Sigmoid colon (tissue), 7 donors: ENCODE measurements around the gene TMEM263. TPM values are rescaled to one million over a fixed set of nuclear protein-coding genes. Genes with fewer than 3 reads are reported as not detected.

Experiments used
- DNase-seq: peaks from one replicate; pipeline ENCODE4 v3.0.0-alpha.2; 2019
- H3K27ac ChIP-seq, 4 donors: fragments of 200-600 bp; sonication (generic); one replicate each; pipeline ENCODE4 v1.5.1; 2016 to 2019; ENCODE audit warnings: mild to moderate bottlenecking in 1 of 4
- H3K27me3 ChIP-seq, 3 donors: fragments of 200-600 bp; sonication (generic); one replicate each; pipeline ENCODE4 v1.5.1; 2019; ENCODE audit warnings: mild to moderate bottlenecking in 1 of 3
- H3K36me3 ChIP-seq, 4 donors: fragments of 200-600 bp; sonication (generic); one replicate each; pipeline ENCODE4 v1.5.1; 2016 to 2019
- H3K4me1 ChIP-seq, 4 donors: fragments of 200-600 bp; sonication (generic); one replicate each; pipeline ENCODE4 v1.5.1; 2017 to 2019
- H3K4me3 ChIP-seq, 4 donors: fragments of 200-600 bp; sonication (generic); one replicate each; pipeline ENCODE4 v1.5.1; 2017 to 2019; ENCODE audit warnings: mild to moderate bottlenecking in 2 of 4, moderate library complexity in 1 of 4
- H3K9me3 ChIP-seq, 4 donors: fragments of 200-600 bp in 3 of 4; sonication (generic) in 3 of 4; one replicate each; pipeline versions ENCODE4 v1.5.1 to v1.6.1; 2013 to 2019
- EP300 ChIP-seq, 4 donors: sonication (generic); formaldehyde crosslinking; IDR thresholded peaks; one replicate each; pipeline ENCODE4 v1.6.1; 2017; ENCODE audit warnings: antibody characterized with exemption in 4 of 4
- POLR2A ChIP-seq, 2 donors: fragments of 450-650 bp; IDR thresholded peaks; one replicate each; pipeline ENCODE4 v1.6.1; 2016; ENCODE audit warnings: antibody characterized with exemption in 2 of 2, mild to moderate bottlenecking in 2 of 2, moderate library complexity in 2 of 2
- POLR2AphosphoS5 ChIP-seq, 4 donors: sonication (generic); formaldehyde crosslinking; IDR thresholded peaks; one replicate each; pipeline ENCODE4 v1.6.1; 2017; ENCODE audit warnings: antibody characterized with exemption in 4 of 4
- WGBS, 2 donors: extraction: QIAGEN DNeasy Blood & Tissue Kit; methylation state at CpG; one replicate each; pipeline ENCODE4 v1.1.7; 2013; 5-methylcytosine and 5-hydroxymethylcytosine counted together
- intact Hi-C: fragments of 100-400 bp; cut with DNase I; formaldehyde crosslinking; loops from one replicate; pipeline ENCODE4 v1.15.1; 2023
- polyA plus RNA-seq, 3 donors: library from polyadenylated mRNA; stranded (reverse); fragments of 200-250 nt; gene quantifications; one replicate each; pipeline ENCODE4 v1.2.3, GENCODE V29; 2013
- total RNA-seq, 4 donors: library from RNA; depleted of rRNA; stranded (reverse); fragments of >200 nt; gene quantifications; one replicate each; pipeline ENCODE4 v1.1.0, GENCODE V29; 2016
- TF ChIP-seq, protein P1 (sequence below), 4 experiments: fragments of 450-650 bp in 3 of 4; fragments of 200-600 bp in 1 of 4; IDR thresholded peaks; one replicate each; pipeline ENCODE4 v1.5.1; 2016 to 2019; ENCODE audit warnings: antibody characterized with exemption in 4 of 4, mild to moderate bottlenecking in 3 of 4, moderate library complexity in 2 of 4
- donor health status: healthy with polysubstance abuse.
- donor health status: Bipolar disorder and iron deficiency.
- donor health status: healthy.

TMEM263 gene
- total and polyA plus RNA-seq, 7 donors = 12.6 to 51.7 (median 39.5) TPM

DNA sequence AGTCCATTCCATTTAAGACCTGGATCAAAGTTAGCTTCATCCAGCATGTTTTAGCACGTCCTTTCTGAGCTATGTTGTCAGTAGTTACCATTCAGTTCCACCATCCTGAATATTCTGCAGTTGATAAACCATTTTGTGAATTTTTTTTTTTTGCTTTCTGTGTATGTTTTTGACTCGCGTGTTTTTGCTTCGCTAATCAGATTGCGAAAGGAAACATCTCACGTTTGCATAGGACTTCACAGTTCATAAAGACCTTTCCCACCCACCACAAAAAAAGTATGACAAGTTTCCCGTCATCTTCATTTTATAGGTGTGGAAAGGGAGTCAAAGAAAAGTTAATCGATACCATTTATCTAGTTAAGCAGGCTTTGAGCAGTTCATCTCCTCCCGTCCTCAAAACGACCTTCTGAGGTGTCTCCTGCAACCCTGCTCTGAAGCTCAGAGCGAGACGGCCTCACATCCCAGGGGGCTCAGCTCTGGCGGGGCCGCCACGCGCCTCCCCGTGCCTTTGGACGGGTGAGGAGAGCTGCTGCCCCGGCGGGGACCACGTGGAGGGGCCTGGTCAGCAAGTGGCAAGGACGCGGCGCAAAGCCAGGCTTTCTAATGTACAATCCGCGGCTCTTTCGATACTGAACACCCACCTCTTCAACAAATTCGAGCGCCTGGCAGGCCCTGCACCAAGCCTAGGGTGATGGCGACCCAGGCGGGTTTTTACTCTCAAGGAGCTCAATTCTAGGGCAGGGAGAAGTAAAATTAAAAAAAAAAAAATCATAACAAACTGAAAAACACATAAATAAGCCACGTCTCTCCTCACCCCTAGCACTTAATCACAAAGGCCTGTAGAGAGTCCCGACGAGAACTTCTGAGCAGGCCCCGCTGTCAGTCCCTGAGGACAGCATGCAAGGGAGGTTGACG lies 988 bp upstream of the TMEM263 start:
- Histone ChIP-seq H3K4me1 (peaks cover 0 to 43% (median 36%) of the 10 kb centered on the region in 4 donors), H3K27me3 (no peaks in the 10 kb centered on the region), H3K9me3 (no peaks in the 10 kb centered on the region), H3K4me3 (peak overlapping the region; percentile 72 to 97 (median 95)), H3K36me3 (no peaks in the 10 kb centered on the region), H3K27ac (peak overlapping the region; percentile 99 to 100 (median 100))
- TF ChIP-seq, protein P1, sequence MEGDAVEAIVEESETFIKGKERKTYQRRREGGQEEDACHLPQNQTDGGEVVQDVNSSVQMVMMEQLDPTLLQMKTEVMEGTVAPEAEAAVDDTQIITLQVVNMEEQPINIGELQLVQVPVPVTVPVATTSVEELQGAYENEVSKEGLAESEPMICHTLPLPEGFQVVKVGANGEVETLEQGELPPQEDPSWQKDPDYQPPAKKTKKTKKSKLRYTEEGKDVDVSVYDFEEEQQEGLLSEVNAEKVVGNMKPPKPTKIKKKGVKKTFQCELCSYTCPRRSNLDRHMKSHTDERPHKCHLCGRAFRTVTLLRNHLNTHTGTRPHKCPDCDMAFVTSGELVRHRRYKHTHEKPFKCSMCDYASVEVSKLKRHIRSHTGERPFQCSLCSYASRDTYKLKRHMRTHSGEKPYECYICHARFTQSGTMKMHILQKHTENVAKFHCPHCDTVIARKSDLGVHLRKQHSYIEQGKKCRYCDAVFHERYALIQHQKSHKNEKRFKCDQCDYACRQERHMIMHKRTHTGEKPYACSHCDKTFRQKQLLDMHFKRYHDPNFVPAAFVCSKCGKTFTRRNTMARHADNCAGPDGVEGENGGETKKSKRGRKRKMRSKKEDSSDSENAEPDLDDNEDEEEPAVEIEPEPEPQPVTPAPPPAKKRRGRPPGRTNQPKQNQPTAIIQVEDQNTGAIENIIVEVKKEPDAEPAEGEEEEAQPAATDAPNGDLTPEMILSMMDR (IDR thresholded peaks at IDR 0.05) = no peak
- TF ChIP-seq EP300 (IDR thresholded peaks at IDR 0.05) = no peak
- no peak for TF ChIP-seq POLR2AphosphoS5 (IDR thresholded peaks at IDR 0.05)
- no peak for TF ChIP-seq POLR2A (IDR thresholded peaks at IDR 0.05)
- intact Hi-C loops = loop anchor here (2.0 to 10.0 kb wide), 3 partner anchors 73 to 180 kb away; partner anchors contain the start of genes CRY1 and RIC8B
- DNase-seq = peak; percentile 78
- 50 to 53% methylated on average over 36 of the region's 36 CpGs for WGBS, 2 donors

DNA sequence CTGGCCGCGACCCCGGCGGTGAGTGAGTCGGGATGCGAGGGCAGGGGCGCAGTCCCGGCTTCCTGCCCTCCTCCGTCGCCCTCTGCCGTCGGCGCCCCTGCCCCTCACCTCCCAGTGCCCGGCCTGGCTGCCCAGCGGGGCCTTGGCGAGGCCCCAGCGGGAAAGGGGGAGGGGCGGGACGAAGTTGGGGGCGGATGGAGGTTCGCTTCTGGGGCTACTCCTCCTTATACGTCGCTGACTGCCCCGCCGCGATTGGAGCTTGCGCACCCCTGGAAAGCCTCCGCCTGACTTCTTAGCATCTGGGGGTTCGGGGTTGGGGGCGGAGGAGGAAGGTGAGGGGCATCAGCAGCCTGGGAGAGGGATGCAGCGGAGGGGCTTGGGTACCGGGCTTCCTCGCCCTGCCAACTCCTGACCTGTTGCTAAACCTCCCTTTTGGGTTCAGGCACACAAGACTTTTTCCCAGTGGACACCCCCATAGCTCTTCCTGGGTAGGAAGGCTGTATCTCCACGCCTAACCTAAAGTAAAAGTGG lies 406 bp downstream of the TMEM263 start:
- intact Hi-C loops = loop anchor here (2.0 to 10.0 kb wide), 3 partner anchors 31 to 181 kb away; partner anchors contain the start of genes MTERF2 and RIC8B
- peaks cover 0 to 45% (median 42%) of the 10 kb centered on the region in 4 donors for H3K4me1 ChIP-seq
- H3K27ac ChIP-seq = peak overlapping the region; percentile 99 to 100 (median 100)
- no peaks in the 10 kb centered on the region for H3K9me3 ChIP-seq
- WGBS, 2 donors = 1% methylated on average over 34 of the region's 34 CpGs
- DNase-seq = peak; percentile 88
- H3K36me3 ChIP-seq = no peaks in the 10 kb centered on the region
- TF ChIP-seq POLR2A (IDR thresholded peaks at IDR 0.05) = no peak
- TF ChIP-seq, protein P1 (IDR thresholded peaks at IDR 0.05) = no peak
- TF ChIP-seq EP300 (IDR thresholded peaks at IDR 0.05) = no peak
- no peak for TF ChIP-seq POLR2AphosphoS5 (IDR thresholded peaks at IDR 0.05)
- no peaks in the 10 kb centered on the region for H3K27me3 ChIP-seq
- H3K4me3 ChIP-seq = peak overlapping the region; percentile 72 to 97 (median 95)

DNA sequence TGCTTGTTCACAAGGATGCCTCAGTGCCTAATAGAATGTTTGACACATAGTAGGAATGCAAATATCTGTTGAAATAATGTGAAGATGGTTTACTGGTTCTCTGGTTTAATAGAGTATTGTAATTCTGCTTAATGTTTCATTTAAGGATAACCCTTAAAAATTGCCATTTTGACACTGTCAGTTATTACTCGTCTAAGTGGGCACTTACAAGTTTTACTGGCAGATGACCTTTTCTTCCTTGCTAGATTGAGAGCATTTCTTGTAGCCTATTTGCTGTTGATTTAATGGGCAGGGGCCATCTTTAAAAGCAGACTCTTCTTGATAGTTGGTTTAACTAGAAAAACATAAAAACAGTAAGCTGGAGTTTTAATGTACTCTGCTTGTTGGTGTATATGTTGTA lies 1.9 kb downstream of the TMEM263 start:
- Histone ChIP-seq H3K4me1 (peaks cover 0 to 59% (median 52%) of the 10 kb centered on the region in 4 donors), H3K4me3 (peak overlapping the region; percentile 72 to 97 (median 95)), H3K27me3 (no peaks in the 10 kb centered on the region), H3K36me3 (no peaks in the 10 kb centered on the region), H3K27ac (peak overlapping the region; percentile 99 to 100 (median 100)), H3K9me3 (no peaks in the 10 kb centered on the region)
- DNase-seq = no peak
- intact Hi-C loops = loop anchor here (2.0 to 10.0 kb wide), 3 partner anchors 29 to 183 kb away; partner anchors contain the start of genes MTERF2 and RIC8B
- WGBS, 2 donors = 8 to 14% methylated on average over 1 of the region's 1 CpG
- TF ChIP-seq, protein P1 (IDR thresholded peaks at IDR 0.05) = no peak
- no peak for TF ChIP-seq POLR2A (IDR thresholded peaks at IDR 0.05)
- no peak for TF ChIP-seq POLR2AphosphoS5 (IDR thresholded peaks at IDR 0.05)
- no peak for TF ChIP-seq EP300 (IDR thresholded peaks at IDR 0.05)

DNA sequence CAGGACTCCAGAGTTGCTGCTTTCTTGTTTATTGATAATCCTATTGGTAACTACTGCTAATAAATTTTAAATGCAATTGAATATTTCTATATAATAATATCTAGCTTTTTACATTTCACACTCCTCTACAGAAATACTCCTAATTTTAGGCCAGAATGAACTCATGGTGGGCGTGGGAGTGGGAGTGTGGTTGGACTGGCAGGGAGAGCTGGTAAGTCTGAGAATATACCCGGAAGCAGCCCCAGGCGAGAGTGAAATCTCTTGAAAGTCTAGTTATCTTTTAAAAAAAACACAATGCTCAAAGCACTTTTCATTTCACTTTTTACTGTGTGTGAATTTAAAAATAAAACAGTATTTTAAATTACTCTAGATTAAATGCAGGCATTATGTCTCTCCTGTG lies 4.7 kb downstream of the TMEM263 start:
- H3K27me3 ChIP-seq = no peaks in the 10 kb centered on the region
- DNase-seq = no peak
- 85 to 94% methylated on average over 3 of the region's 3 CpGs for whole genome bisulfite sequencing, 2 donors
- no peaks in the 10 kb centered on the region for H3K9me3 ChIP-seq
- intact Hi-C loops = no loop called here
- no peaks in the 10 kb centered on the region for H3K36me3 ChIP-seq
- peaks cover 0 to 59% (median 47%) of the 10 kb centered on the region in 4 donors for H3K4me1 ChIP-seq
- no peak overlapping the region for H3K4me3 ChIP-seq
- H3K27ac ChIP-seq = peak overlapping the region in 1 of 4 donors; percentile 7
- TF ChIP-seq POLR2AphosphoS5 (IDR thresholded peaks at IDR 0.05) = no peak
- TF ChIP-seq EP300 (IDR thresholded peaks at IDR 0.05) = no peak
- TF ChIP-seq POLR2A (IDR thresholded peaks at IDR 0.05) = no peak
- TF ChIP-seq, protein P1 (IDR thresholded peaks at IDR 0.05) = no peak
